Measurements from ENCODE around the gene INVS.

Gene INVS

DNA sequence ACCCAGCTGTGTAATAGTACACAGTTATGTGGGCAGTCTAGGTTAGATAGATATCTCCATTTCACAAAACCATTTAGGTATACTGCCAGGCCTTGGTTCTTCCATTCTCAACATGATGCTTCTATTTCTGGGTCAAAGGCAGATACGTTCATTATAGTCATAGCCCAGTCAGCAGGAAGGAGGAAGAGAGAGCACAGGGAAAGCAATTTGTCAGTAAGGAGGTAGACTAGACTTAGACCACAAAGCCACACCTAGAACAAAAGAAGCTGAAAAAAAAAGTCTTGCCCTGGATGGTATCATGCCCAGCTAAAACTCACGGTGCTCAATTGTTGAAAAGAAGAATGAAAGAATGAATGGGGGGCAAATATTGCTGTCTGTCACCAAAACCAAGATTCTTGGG, 7.6 kb downstream of the INVS start:
- FAIRE-seq (no peak), DNase-seq (ENCODE audit: insufficient read length, low spot score) (no peak)
- TF ChIP-seq, protein P1, sequence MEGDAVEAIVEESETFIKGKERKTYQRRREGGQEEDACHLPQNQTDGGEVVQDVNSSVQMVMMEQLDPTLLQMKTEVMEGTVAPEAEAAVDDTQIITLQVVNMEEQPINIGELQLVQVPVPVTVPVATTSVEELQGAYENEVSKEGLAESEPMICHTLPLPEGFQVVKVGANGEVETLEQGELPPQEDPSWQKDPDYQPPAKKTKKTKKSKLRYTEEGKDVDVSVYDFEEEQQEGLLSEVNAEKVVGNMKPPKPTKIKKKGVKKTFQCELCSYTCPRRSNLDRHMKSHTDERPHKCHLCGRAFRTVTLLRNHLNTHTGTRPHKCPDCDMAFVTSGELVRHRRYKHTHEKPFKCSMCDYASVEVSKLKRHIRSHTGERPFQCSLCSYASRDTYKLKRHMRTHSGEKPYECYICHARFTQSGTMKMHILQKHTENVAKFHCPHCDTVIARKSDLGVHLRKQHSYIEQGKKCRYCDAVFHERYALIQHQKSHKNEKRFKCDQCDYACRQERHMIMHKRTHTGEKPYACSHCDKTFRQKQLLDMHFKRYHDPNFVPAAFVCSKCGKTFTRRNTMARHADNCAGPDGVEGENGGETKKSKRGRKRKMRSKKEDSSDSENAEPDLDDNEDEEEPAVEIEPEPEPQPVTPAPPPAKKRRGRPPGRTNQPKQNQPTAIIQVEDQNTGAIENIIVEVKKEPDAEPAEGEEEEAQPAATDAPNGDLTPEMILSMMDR (IDR thresholded peaks at IDR 0.05; ENCODE audit: insufficient read depth, missing control alignments), result no peak

DNA sequence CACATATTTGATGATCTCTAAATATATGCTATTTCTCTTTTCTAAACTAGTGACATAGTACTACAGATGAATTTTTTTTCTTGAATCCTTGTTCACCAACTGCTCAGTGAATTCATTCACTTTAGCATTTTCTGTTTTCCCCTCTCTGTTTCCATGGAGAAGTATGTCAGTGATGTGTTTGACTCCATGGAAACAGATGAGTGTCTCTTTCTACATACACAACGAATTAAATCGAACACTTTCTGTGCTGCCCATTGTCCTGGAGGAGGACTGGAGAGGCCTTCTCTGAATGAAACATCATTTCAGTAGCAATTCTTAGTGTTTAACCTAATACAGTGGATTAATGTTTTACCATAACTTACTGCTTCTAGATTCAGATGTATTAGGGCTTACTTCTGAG, 9.5 kb downstream of the INVS start:
- DNase-seq (ENCODE audit: insufficient read length, low spot score) (no peak), FAIRE-seq (no peak)
- TF ChIP-seq, protein P1 (IDR thresholded peaks at IDR 0.05; ENCODE audit: insufficient read depth, missing control alignments), result no peak

DNA sequence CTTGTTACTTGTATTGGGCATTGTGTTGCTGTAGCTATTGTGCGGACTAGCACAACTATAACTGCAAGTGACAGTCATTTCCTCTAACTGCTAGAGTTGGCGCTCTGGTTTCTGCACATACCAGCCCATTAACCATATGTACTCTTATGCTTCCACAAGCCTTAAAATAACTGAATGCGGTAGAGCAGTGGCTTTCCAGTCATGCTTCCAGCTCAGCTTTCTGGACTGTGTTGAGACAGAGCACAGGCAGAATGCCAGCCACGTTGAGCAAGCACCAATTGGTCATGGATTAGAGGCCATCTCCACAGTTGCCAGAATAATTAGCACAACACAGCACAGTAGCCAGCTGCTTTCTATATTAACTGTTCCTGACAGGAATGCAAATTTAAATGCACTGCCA, 12.2 kb downstream of the INVS start:
- no peak for DNase-seq (ENCODE audit: insufficient read length, low spot score)
- no peak for FAIRE-seq
- TF ChIP-seq, protein P1 (IDR thresholded peaks at IDR 0.05; ENCODE audit: insufficient read depth, missing control alignments), result no peak

DNA sequence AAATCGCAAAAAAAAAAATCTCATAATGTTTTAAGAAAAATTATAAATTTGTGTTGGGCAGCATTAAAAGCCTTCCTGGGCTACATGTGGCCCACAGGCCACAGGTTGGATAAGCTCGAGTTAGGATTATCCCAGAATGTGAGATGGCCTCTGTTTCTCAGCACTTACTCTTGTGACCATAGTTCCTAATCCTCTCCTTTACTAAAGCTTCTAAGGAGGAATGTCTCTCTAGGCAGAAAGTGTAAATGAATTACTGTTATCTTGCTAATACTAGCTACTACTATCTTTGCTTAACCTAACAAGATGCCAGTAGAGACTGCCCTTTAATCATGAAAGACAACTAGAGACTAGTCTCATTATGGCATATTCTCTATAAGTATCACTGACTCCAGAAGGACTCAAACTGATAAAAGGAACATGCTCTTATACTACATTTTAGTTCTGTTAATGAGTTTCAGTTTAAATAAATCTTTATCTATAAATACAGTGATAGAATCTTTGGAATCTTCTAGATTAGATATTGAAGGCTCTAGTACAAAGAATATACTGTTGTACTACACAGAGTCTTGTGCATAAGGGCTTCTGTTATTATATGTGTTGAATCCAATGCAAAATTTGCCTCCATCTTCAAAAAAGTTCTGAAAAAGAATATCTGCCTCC, 13.8 kb downstream of the INVS start:
- FAIRE-seq, result no peak
- TF ChIP-seq, protein P1 (IDR thresholded peaks at IDR 0.05; ENCODE audit: insufficient read depth, missing control alignments), result no peak
- DNase-seq (ENCODE audit: insufficient read length, low spot score), result no peak

DNA sequence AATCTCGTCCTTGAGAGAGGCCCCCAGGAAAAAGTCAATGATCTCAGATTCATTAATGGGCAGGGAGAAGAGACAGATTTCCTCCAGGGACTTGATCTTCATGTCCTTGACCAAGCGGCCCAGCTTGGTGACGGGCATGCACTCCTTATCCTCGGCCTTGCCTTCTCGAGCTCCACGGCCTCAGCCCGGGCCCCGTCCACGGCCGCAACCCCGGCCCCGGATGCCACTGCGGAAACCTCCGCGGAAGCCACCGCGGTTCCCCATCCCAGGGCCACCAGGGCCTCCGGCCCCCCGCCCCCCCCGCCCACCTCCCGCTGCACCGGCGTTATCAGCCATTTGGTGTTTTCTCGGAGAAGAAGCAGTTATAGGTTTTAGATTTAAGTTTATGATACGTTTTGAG, 18.3 kb downstream of the INVS start:
- TF ChIP-seq, protein P1 (IDR thresholded peaks at IDR 0.05; ENCODE audit: insufficient read depth, missing control alignments), result no peak

DNA sequence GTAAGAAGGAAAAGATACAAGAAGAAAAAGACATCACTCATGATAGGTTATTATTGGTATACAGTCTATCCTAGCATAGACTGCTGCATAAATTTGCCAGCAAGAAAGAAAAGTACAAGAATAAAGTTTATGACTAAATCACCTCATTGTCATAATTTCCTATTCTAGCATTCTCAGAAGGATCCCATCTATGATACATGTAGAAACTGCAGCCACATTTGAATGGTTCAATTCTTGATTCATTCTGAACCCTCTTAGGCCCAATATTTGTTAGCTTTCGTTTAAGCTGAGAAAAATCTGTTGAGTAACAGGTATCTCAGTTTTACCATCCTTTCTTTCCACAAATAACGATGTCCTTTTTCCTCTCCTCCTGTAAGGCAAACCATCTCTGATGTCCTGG, 21.2 kb downstream of the INVS start:
- FAIRE-seq (no peak), DNase-seq (ENCODE audit: insufficient read length, low spot score) (no peak)
- TF ChIP-seq, protein P1 (IDR thresholded peaks at IDR 0.05; ENCODE audit: insufficient read depth, missing control alignments), result no peak

More for the DNA sequence above, 18.3 kb downstream of the INVS start:
- DNase-seq (ENCODE audit: insufficient read length, low spot score) (no peak), FAIRE-seq (no peak)

DNA sequence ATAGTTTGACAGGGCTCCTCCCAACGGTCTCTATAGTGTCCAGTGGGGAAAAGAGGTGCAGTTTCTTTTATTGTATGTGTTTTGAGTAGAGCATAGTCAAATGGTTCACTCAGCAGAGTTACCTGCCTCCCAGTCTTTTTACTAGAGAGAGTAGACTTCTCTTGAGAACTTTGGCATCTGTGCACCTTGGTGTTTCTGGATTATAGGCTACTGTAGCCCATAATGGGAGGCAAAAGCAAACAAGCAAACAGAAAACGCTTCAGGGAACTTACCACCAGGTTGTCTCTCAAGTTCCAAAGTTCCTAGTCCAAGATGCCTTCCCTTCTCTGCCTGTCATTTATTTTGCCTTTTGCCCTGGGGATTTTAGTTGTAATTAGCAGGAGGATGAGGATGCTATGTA, 26.2 kb downstream of the INVS start:
- DNase-seq (ENCODE audit: insufficient read length, low spot score) (no peak), FAIRE-seq (no peak)
- TF ChIP-seq, protein P1 (IDR thresholded peaks at IDR 0.05; ENCODE audit: insufficient read depth, missing control alignments), result no peak

Measured in D721Med (cell line).